HCT116 (cell line): ENCODE results near the gene CD99. TPM values are rescaled to one million over a fixed set of nuclear protein-coding genes. Genes with fewer than 3 reads are reported as not detected.

ENCODE experiments used
- ATAC-seq: fragments of 200-7000 bp; cut with Tn5 transposase; 2 replicates; pipeline ENCODE4 v1.9.1; 2020; ENCODE audit warnings: mild to moderate bottlenecking, moderate library complexity
- BruUV-seq: library from RNA; stranded (reverse); fragments of 400-500 nt; replicated peaks from 2 replicates; lab custom pipeline; 2021; lab: Mats Ljungman, UMichigan
- CTCF ChIA-PET: fragments of 300-600 bp; sonication (Branson Sonifier 250); formaldehyde crosslinking; loops from one replicate; lab custom pipeline; 2021; ENCODE audit warnings: antibody characterized with exemption; lab: Charles Lee
- POLR2A ChIA-PET: fragments of 300-600, 350-600 bp; sonication (Branson Sonifier 250); formaldehyde crosslinking; loops from one replicate; lab custom pipeline; 2021; ENCODE audit warnings: antibody characterized with exemption; lab: Charles Lee
- RAD21 ChIA-PET, 2 experiments: fragments of 300-600 bp; sonication (Branson Sonifier 250); formaldehyde crosslinking; loops; one replicate each; lab custom pipeline; 2023; ENCODE audit warnings: low total read pairs in 2 of 2; ENCODE audit not compliant: uncharacterized antibody in 2 of 2, unreplicated experiment in 2 of 2, low non-redundant PET in 1 of 2; lab: Charles Lee
- DNase-seq: peaks from one replicate; pipeline ENCODE4 v3.0.0-alpha.2; 2010; ENCODE audit warnings: low read depth, low spot score
- H2AFZ ChIP-seq: fragments of 200-600 bp; shearing (Covaris generic), sonication (generic); 2 replicates; pipeline ENCODE4 v1.6.1; 2017; ENCODE audit warnings: low read depth, mixed run types, mixed read lengths, antibody characterized with exemption, low read length; ENCODE audit not compliant: poor library complexity, severe bottlenecking
- H3K27ac ChIP-seq: 2 replicates; pipeline ENCODE4 v1.5.1; 2012; ENCODE audit warnings: low read depth, low read length
- H3K27me3 ChIP-seq: fragments of 200-600 bp; sonication (generic); 2 replicates; pipeline ENCODE4 v1.6.1; 2016; ENCODE audit warnings: mixed run types, low read length, mixed read lengths; ENCODE audit not compliant: insufficient read depth
- H3K36me3 ChIP-seq, 2 experiments: fragments of 200-500 bp in 1 of 2; fragments of 200-600 bp in 1 of 2; sonication (Bioruptor generic) in 1 of 2; sonication (generic) in 1 of 2; 2 replicates each; pipeline versions ENCODE4 v1.5.1 to v1.6.1; 2014 to 2016; ENCODE audit warnings: low read length in 2 of 2, inconsistent platforms in 1 of 2, mixed read lengths in 1 of 2, mixed run types in 1 of 2; ENCODE audit not compliant: insufficient read depth in 2 of 2, control insufficient read depth in 1 of 2
- H3K4me1 ChIP-seq, 2 experiments: fragments of 200-600 bp in 1 of 2; sonication (generic) in 1 of 2; 2 replicates each; pipeline versions ENCODE4 v1.5.1 to v1.6.1; 2012 to 2017; ENCODE audit warnings: low read length in 2 of 2, inconsistent platforms in 1 of 2, mild to moderate bottlenecking in 1 of 2, mixed read lengths in 1 of 2, mixed run types in 1 of 2, moderate library complexity in 1 of 2; ENCODE audit not compliant: insufficient read depth in 2 of 2, control insufficient read depth in 1 of 2
- H3K4me2 ChIP-seq: fragments of 200-600 bp; sonication (generic); 2 replicates; pipeline ENCODE4 v1.6.1; 2017; ENCODE audit warnings: mixed run types, low read length, mixed read lengths
- H3K4me3 ChIP-seq, 2 experiments: fragments of 200-600 bp in 1 of 2; sonication (generic) in 1 of 2; replicated peaks in 1 of 2; 2 replicates each; pipeline ENCODE4 v1.5.1; 2011 to 2016; ENCODE audit warnings: low read length in 2 of 2, control low read depth in 1 of 2, low read depth in 1 of 2, mild to moderate bottlenecking in 1 of 2, mixed read lengths in 1 of 2, mixed run types in 1 of 2
- H3K79me2 ChIP-seq: fragments of 200-600 bp; sonication (generic); 2 replicates; pipeline ENCODE4 v1.6.1; 2017; ENCODE audit warnings: mild to moderate bottlenecking, mixed run types, low read length, moderate library complexity, mixed read lengths; ENCODE audit not compliant: insufficient read depth
- H3K9ac ChIP-seq: fragments of 200-600 bp; sonication (generic); 2 replicates; pipeline ENCODE4 v1.6.1; 2016; ENCODE audit warnings: low read length, mixed read lengths
- H3K9me2 ChIP-seq: fragments of 200-600 bp; sonication (generic), shearing (Covaris generic); 2 replicates; pipeline ENCODE4 v1.6.1; 2017; ENCODE audit warnings: mixed run types, mild to moderate bottlenecking, moderate library complexity; ENCODE audit not compliant: insufficient read depth
- H3K9me3 ChIP-seq, 2 experiments: fragments of 200-500 bp in 1 of 2; fragments of 200-600 bp in 1 of 2; sonication (Bioruptor generic) in 1 of 2; sonication (generic) in 1 of 2; 2 replicates each; pipeline ENCODE4 v1.6.1; 2014 to 2017; ENCODE audit warnings: low read length in 2 of 2, mixed read lengths in 2 of 2, inconsistent platforms in 1 of 2, low read depth in 1 of 2, mild to moderate bottlenecking in 1 of 2, mixed run types in 1 of 2, moderate library complexity in 1 of 2; ENCODE audit not compliant: control insufficient read depth in 1 of 2, insufficient read depth in 1 of 2
- H4K20me1 ChIP-seq: fragments of 200-600 bp; sonication (generic), shearing (Covaris generic); 2 replicates; pipeline ENCODE4 v1.6.1; 2017; ENCODE audit warnings: mixed run types, mild to moderate bottlenecking, moderate library complexity; ENCODE audit not compliant: insufficient read depth
- CBX3 ChIP-seq: IDR thresholded peaks from 2 replicates; pipeline ENCODE4 v1.6.1; 2012; ENCODE audit warnings: low read depth
- CEBPB ChIP-seq: IDR thresholded peaks from 2 replicates; pipeline ENCODE4 v1.6.1; 2012; ENCODE audit warnings: low read depth
- EGR1 ChIP-seq: IDR thresholded peaks from 2 replicates; pipeline ENCODE4 v1.6.1; 2012; ENCODE audit warnings: low read depth
- FOSL1 ChIP-seq: IDR thresholded peaks from 2 replicates; pipeline ENCODE4 v1.6.1; 2012; ENCODE audit warnings: low read depth
- POLR2A ChIP-seq: IDR thresholded peaks from 2 replicates; pipeline ENCODE4 v1.7.0; 2011; ENCODE audit warnings: borderline replicate concordance; ENCODE audit not compliant: insufficient read depth, insufficient read length; ENCODE audit errors: extremely low read depth
- SP1 ChIP-seq: IDR thresholded peaks from 2 replicates; pipeline ENCODE4 v1.6.1; 2012; ENCODE audit warnings: low read depth
- TCF7L2 ChIP-seq: IDR thresholded peaks from 2 replicates; pipeline ENCODE4 v1.7.0; 2011; ENCODE audit warnings: borderline replicate concordance, inconsistent platforms; ENCODE audit not compliant: insufficient read depth, insufficient read length; ENCODE audit errors: extremely low read depth
- ZFX ChIP-seq: fragments of 450-650 bp; IDR thresholded peaks from 2 replicates; pipeline ENCODE4 v1.6.1; 2017
- ZNF274 ChIP-seq: fragments of 200-500 bp; sonication (Bioruptor generic); IDR thresholded peaks from 2 replicates; pipeline ENCODE4 v1.6.1; 2014; ENCODE audit warnings: mild to moderate bottlenecking, low read depth, low read length, inconsistent platforms
- intact Hi-C: fragments of 100-400 bp; cut with micrococcal nuclease; formaldehyde crosslinking; loops from 2 replicates; pipeline ENCODE4 v1.10.0; 2022
- total RNA-seq: library from RNA; stranded (reverse); gene quantifications from one replicate; pipeline ENCODE4 v1.2.1, GENCODE V29; 2021; ENCODE audit not compliant: unreplicated experiment
- TF ChIP-seq, protein P1 (sequence below), 3 experiments: fragments of 200-600 bp in 1 of 3; sonication (generic) in 1 of 3; IDR thresholded peaks in 2 of 3; conservative IDR thresholded peaks in 1 of 3; 2 replicates each; pipeline ENCODE4 v1.5.1; 2012 to 2017; ENCODE audit warnings: low read depth in 2 of 3, low read length in 2 of 3, antibody characterized with exemption in 1 of 3, borderline replicate concordance in 1 of 3, control low read depth in 1 of 3, mild to moderate bottlenecking in 1 of 3, mixed read lengths in 1 of 3, mixed run types in 1 of 3, moderate library complexity in 1 of 3; ENCODE audit not compliant: insufficient read depth in 1 of 3
- TF ChIP-seq, protein P2 (sequence below): IDR thresholded peaks from 2 replicates; pipeline ENCODE4 v1.6.1; 2012
- TF ChIP-seq, protein P3 (sequence below): IDR thresholded peaks from 2 replicates; pipeline ENCODE4 v1.6.1; 2011; ENCODE audit warnings: mild to moderate bottlenecking, low read length, moderate library complexity; ENCODE audit not compliant: insufficient replicate concordance; ENCODE audit errors: extremely low read depth

The CD99 gene
- total RNA-seq, 1 experiment from 2014 or later = 59.6 TPM

DNA sequence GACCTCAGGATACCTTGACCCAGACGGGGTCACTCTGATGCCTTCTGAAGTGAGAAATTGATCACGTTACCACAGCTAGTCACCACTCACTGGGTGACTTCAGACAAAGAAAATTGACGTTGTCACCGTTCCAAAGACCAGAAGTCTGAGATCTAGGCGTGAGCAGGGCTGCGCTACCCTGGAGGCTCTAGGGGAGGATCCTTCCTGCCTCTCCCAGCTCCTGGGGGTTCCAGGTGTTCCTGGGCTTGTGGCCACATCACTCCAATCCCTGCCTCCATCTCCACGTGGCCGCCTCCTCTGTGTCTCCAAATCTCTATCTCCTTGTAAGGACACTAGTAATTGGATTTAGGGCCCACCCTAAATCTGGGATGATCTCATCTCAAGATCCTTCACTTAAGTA is 48.9 kb upstream of the CD99 start (continued):
- no peak for TF ChIP-seq ZFX
- TF ChIP-seq TCF7L2 = no peak
- TF ChIP-seq, protein P1, sequence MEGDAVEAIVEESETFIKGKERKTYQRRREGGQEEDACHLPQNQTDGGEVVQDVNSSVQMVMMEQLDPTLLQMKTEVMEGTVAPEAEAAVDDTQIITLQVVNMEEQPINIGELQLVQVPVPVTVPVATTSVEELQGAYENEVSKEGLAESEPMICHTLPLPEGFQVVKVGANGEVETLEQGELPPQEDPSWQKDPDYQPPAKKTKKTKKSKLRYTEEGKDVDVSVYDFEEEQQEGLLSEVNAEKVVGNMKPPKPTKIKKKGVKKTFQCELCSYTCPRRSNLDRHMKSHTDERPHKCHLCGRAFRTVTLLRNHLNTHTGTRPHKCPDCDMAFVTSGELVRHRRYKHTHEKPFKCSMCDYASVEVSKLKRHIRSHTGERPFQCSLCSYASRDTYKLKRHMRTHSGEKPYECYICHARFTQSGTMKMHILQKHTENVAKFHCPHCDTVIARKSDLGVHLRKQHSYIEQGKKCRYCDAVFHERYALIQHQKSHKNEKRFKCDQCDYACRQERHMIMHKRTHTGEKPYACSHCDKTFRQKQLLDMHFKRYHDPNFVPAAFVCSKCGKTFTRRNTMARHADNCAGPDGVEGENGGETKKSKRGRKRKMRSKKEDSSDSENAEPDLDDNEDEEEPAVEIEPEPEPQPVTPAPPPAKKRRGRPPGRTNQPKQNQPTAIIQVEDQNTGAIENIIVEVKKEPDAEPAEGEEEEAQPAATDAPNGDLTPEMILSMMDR (IDR thresholded peaks at IDR 0.05 in 2 of 3, conservative IDR thresholded peaks at IDR 0.05 in 1 of 3; ENCODE audit: borderline replicate concordance in 1 of 3, insufficient read depth in 1 of 3, low read depth in 2 of 3, low read length in 2 of 3) = no peak

DNA sequence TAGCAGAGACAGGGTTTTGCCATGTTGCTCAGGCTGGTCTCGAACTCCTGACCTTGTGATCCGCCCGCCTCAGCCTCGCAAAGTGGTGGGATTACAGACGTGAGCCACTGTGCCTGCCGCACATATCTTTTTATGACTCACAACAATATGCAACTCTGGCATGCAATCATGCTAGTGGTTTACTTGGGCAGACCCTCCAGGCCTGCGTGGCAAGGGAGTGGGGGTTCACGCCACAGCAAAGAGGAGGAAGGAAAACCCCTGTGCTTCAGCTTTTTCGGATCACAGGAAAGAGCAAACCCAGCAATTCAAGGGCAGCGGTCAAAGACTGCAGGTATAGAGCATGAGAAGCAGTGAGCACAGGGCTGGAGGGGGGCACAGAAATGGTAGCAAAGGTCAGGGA is 48.3 kb upstream of the CD99 start:
- Histone ChIP-seq H3K36me3 (no peaks in the 10 kb centered on the region), H4K20me1 (no peaks in the 10 kb centered on the region), H3K9ac (no peak overlapping the region), H3K4me3 (no peak overlapping the region), H3K27ac (no peak overlapping the region), H3K9me2 (no peaks in the 10 kb centered on the region), H3K4me1 (no peaks in the 10 kb centered on the region), H3K27me3 (no peaks in the 10 kb centered on the region), H3K9me3 (no peaks in the 10 kb centered on the region), H3K4me2 (no peak overlapping the region), H2AFZ (no peak overlapping the region), H3K79me2 (no peaks in the 10 kb centered on the region)
- CTCF ChIA-PET = no interaction called here
- intact Hi-C loops = no loop called here
- DNase-seq = no peak
- ATAC-seq = no peak
- no peak for TF ChIP-seq CEBPB
- TF ChIP-seq SP1 = no peak
- BruUV-seq = no TSS peak
- POLR2A ChIA-PET = no interaction called here
- RAD21 ChIA-PET = no interaction called here

DNA sequence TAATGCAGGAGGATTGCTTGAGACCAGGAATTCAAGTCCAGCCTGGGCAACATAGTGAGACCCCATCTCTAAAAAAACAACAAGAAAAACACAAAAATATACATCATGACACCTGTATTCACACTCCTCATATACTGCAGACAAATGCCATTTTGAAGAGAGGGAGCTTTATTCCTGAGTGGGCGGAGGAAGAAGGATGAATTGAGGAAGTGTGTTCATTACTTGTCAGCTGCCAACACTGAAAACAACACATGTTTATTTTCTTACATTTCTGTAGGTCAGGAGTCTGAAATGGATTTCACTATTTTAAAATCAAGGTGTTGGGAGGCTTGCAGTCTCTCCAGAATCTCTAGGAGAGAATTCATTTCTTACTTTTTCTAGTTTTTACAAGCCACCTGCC is 47.2 kb upstream of the CD99 start:
- RAD21 ChIA-PET = no interaction called here
- intact Hi-C loops = loop anchor here (1.0 kb wide), 1 partner anchor 175 kb away; no protein-coding TSS in a partner anchor
- no peak for TF ChIP-seq ZNF274
- TF ChIP-seq, protein P1 (IDR thresholded peaks at IDR 0.05 in 2 of 3, conservative IDR thresholded peaks at IDR 0.05 in 1 of 3; ENCODE audit: borderline replicate concordance in 1 of 3, insufficient read depth in 1 of 3, low read depth in 2 of 3, low read length in 2 of 3) = no peak
- TF ChIP-seq EGR1 = no peak
- TF ChIP-seq, protein P2, sequence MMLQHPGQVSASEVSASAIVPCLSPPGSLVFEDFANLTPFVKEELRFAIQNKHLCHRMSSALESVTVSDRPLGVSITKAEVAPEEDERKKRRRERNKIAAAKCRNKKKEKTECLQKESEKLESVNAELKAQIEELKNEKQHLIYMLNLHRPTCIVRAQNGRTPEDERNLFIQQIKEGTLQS = no peak
- no peak for TF ChIP-seq POLR2A
- TF ChIP-seq FOSL1 = no peak
- TF ChIP-seq, protein P3, sequence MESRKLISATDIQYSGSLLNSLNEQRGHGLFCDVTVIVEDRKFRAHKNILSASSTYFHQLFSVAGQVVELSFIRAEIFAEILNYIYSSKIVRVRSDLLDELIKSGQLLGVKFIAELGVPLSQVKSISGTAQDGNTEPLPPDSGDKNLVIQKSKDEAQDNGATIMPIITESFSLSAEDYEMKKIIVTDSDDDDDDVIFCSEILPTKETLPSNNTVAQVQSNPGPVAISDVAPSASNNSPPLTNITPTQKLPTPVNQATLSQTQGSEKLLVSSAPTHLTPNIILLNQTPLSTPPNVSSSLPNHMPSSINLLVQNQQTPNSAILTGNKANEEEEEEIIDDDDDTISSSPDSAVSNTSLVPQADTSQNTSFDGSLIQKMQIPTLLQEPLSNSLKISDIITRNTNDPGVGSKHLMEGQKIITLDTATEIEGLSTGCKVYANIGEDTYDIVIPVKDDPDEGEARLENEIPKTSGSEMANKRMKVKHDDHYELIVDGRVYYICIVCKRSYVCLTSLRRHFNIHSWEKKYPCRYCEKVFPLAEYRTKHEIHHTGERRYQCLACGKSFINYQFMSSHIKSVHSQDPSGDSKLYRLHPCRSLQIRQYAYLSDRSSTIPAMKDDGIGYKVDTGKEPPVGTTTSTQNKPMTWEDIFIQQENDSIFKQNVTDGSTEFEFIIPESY = no peak
- no peak for TF ChIP-seq CBX3

More for the DNA sequence above, 47.2 kb upstream of the CD99 start:
- Histone ChIP-seq H3K79me2 (no peaks in the 10 kb centered on the region), H3K27ac (no peak overlapping the region), H3K9me3 (no peaks in the 10 kb centered on the region), H3K36me3 (no peaks in the 10 kb centered on the region), H3K4me1 (no peaks in the 10 kb centered on the region), H3K27me3 (no peaks in the 10 kb centered on the region), H2AFZ (no peak overlapping the region), H3K4me3 (no peak overlapping the region), H4K20me1 (no peaks in the 10 kb centered on the region), H3K4me2 (no peak overlapping the region), H3K9me2 (no peaks in the 10 kb centered on the region), H3K9ac (no peak overlapping the region)
- no TSS peak for BruUV-seq
- CTCF ChIA-PET = no interaction called here
- DNase-seq (no peak), ATAC-seq (no peak)
- POLR2A ChIA-PET = no interaction called here
